Measurements from ENCODE around the gene GPC3.

DNA sequence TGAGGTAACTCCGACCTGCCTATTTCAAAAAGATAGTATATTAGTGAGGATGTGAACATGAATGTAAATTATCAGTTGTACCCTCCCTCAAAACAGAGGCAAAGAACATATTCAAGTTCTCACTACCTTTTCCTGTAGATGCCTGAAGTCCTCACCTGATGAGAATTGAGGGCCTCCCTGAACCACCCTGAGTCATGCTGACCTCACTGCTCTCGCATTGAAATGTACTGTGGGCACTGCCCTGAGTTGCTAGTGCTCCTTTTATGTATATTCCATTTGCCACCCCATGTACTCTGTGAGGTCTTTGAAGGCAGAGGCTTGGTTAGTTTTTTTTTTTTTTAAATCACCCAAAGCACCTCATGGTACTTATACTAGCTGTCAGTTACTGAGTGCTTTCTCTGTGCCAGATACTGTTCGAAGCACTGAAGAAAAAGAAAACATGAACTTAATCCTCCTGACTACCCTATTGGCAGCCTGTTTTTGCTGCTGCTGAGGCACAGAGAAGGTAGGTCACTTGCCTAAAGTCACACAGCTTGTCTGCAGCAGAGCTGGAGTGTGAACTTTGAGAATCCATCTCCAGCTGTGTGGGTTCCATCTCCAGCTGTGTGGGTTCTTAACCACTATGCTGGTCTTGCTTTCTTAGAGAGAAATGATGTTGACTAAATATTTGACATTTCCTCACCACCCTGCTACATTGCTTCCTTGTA is 317.0 kb downstream of the GPC3 start:
- no peak for TF ChIP-seq SUZ12 (IDR thresholded peaks at IDR 0.05)
- TF ChIP-seq SP1 (IDR thresholded peaks at IDR 0.05), result no peak
- no peak for TF ChIP-seq TARDBP (IDR thresholded peaks at IDR 0.05)
- no peak for TF ChIP-seq BHLHE40 (IDR thresholded peaks at IDR 0.05; ENCODE audit: borderline replicate concordance)
- TF ChIP-seq FOXK2 (IDR thresholded peaks at IDR 0.05), result no peak
- no peak for TF ChIP-seq ZNF384 (IDR thresholded peaks at IDR 0.05)
- no peak for TF ChIP-seq HDGF (IDR thresholded peaks at IDR 0.05; ENCODE audit: borderline replicate concordance)
- no peak for TF ChIP-seq ARNT (IDR thresholded peaks at IDR 0.05)
- no peak for TF ChIP-seq FOXM1 (IDR thresholded peaks at IDR 0.05; ENCODE audit: borderline replicate concordance)

Data from HEK293T (cell line).